ENCODE results near the gene SUSD5.

GRCh38 chr3:33144433-33144832 is 74.2 kb downstream of the SUSD5 start:
- TF ChIP-seq EGR2 (tag by site-specific recombination; IDR thresholded peaks at IDR 0.05; ENCODE audit: low read depth) = no peak
- no peak for TF ChIP-seq MYNN (tag by site-specific recombination; IDR thresholded peaks at IDR 0.05; ENCODE audit: borderline replicate concordance)
- TF ChIP-seq KLF1 (tag by site-specific recombination; IDR thresholded peaks at IDR 0.05) = no peak
- no peak for TF ChIP-seq ZBTB10 (tag by site-specific recombination; IDR thresholded peaks at IDR 0.05)
- no peak for TF ChIP-seq ZNF560 (tag by site-specific recombination; IDR thresholded peaks at IDR 0.05; ENCODE audit: borderline replicate concordance)

Data from HEK293 (cell line).